ENCODE measurements around the gene ELAVL2.

- TF ChIP-seq CTCF (IDR thresholded peaks at IDR 0.05) (no peak), ZFX (IDR thresholded peaks at IDR 0.05; ENCODE audit: borderline replicate concordance) (no peak)
These were observed 104.6 kb downstream of the ELAVL2 start for GRCh38 chr9:23721466-23721865.

Measured in 22Rv1 (cell line).